PC-9 (cell line): ENCODE measurements around the gene EGLN1. TPM values are rescaled to one million over a fixed set of nuclear protein-coding genes. Genes with fewer than 3 reads are reported as not detected.

Experiments
- BruUV-seq: library from RNA; stranded (reverse); fragments of 400-500 nt; replicated peaks from 2 replicates; lab custom pipeline; 2021; lab: Mats Ljungman, UMichigan
- CTCF ChIA-PET: fragments of 300-600 bp; sonication (Branson Sonifier 250); formaldehyde crosslinking; loops from one replicate; lab custom pipeline; 2022; ENCODE audit warnings: antibody characterized with exemption; lab: Charles Lee
- POLR2A ChIA-PET: fragments of 300-600 bp; sonication (Branson Sonifier 250); formaldehyde crosslinking; loops from one replicate; lab custom pipeline; 2022; ENCODE audit warnings: antibody characterized with exemption; ENCODE audit not compliant: unreplicated experiment; lab: Charles Lee
- DNase-seq, 2 experiments: peaks; one replicate each; pipeline versions ENCODE4 v3.0.0 to v3.0.0-alpha.2; 2015 to 2022; ENCODE audit warnings: mixed read lengths in 1 of 2
- H2AFZ ChIP-seq: fragments of 200-600 bp; sonication (generic); 2 replicates; pipeline ENCODE4 v1.8.1; 2017; ENCODE audit warnings: antibody characterized with exemption
- H3F3A ChIP-seq: fragments of 200-600 bp; sonication (generic); 2 replicates; pipeline ENCODE4 v1.8.1; 2017; ENCODE audit warnings: antibody characterized with exemption, mild to moderate bottlenecking, low read depth; ENCODE audit not compliant: insufficient read depth
- H3K27ac ChIP-seq: fragments of 200-600 bp; sonication (generic); 2 replicates; pipeline ENCODE4 v1.6.1; 2016; ENCODE audit warnings: mixed run types
- H3K27me3 ChIP-seq: fragments of 200-600 bp; sonication (generic); 2 replicates; pipeline ENCODE4 v1.6.1; 2016; ENCODE audit warnings: low read depth, mixed run types; ENCODE audit not compliant: insufficient read depth
- H3K36me3 ChIP-seq: fragments of 200-600 bp; sonication (generic); 2 replicates; pipeline ENCODE4 v1.6.1; 2016; ENCODE audit warnings: low read depth, mixed run types
- H3K4me1 ChIP-seq: fragments of 200-600 bp; sonication (generic); replicated peaks from 2 replicates; pipeline ENCODE4 v1.6.1; 2016; ENCODE audit warnings: mixed run types; ENCODE audit not compliant: insufficient read depth
- H3K4me2 ChIP-seq: fragments of 200-600 bp; sonication (generic); 2 replicates; pipeline ENCODE4 v1.6.1; 2017; ENCODE audit warnings: mixed run types
- H3K4me3 ChIP-seq: fragments of 200-600 bp; sonication (generic); 2 replicates; pipeline ENCODE4 v1.6.1; 2016; ENCODE audit warnings: mixed run types
- H3K79me2 ChIP-seq: fragments of 200-600 bp; sonication (generic); 2 replicates; pipeline ENCODE4 v1.6.1; 2017; ENCODE audit warnings: low read depth, mixed run types
- H3K9me2 ChIP-seq: fragments of 200-600 bp; sonication (generic); 2 replicates; pipeline ENCODE4 v1.8.1; 2017; ENCODE audit warnings: mild to moderate bottlenecking; ENCODE audit not compliant: insufficient read depth
- H3K9me3 ChIP-seq: fragments of 200-600 bp; sonication (generic); 2 replicates; pipeline ENCODE4 v1.8.1; 2016; ENCODE audit warnings: low read depth; ENCODE audit not compliant: insufficient read depth
- H4K20me1 ChIP-seq: fragments of 200-600 bp; sonication (generic); 2 replicates; pipeline ENCODE4 v1.8.1; 2017; ENCODE audit not compliant: insufficient read depth
- EZH2 ChIP-seq: fragments of 200-600 bp; sonication (generic); IDR thresholded peaks from 2 replicates; pipeline ENCODE4 v1.8.0; 2017; ENCODE audit warnings: antibody characterized with exemption, low read depth
- intact Hi-C: fragments of 100-400 bp; cut with micrococcal nuclease; formaldehyde crosslinking; loops from one replicate; pipeline ENCODE4 v1.10.0; 2022; ENCODE audit not compliant: unreplicated experiment
- total RNA-seq: library from RNA; stranded (reverse); gene quantifications from 2 replicates; pipeline ENCODE4 v1.2.3, GENCODE V29; 2021
- TF ChIP-seq, protein P1 (sequence below): fragments of 200-600 bp; sonication (generic); conservative IDR thresholded peaks from 2 replicates; pipeline ENCODE4 v1.6.1; 2017; ENCODE audit warnings: mixed run types, antibody characterized with exemption, mild to moderate bottlenecking, moderate library complexity

Gene EGLN1
- total RNA-seq, 1 experiment from 2014 or later, result 18.8 TPM

DNA sequence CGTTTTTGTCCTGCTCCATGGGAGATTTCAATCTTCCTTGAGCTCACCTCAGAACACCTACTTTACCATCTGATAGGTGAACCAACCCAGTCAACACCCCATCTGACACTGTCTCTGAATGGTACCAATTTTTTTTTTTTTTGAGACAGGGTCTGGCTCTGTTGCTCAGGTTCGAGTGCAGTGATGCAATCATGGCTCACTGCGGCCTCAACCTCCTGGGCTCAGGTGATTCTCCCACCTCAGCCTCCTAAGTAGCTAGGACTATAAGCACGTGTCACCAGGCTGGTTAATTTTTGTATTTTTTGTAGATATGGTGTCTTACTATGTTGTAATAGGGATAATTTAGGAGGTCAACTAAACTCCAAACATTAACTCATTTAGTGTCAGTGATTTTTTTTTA, 47.7 kb downstream of the EGLN1 start:
- POLR2A ChIA-PET, result interaction anchor here (0.6 kb wide), 1 partner anchor 980 kb away, joined by 11 read pairs; no protein-coding TSS in a partner anchor

DNA sequence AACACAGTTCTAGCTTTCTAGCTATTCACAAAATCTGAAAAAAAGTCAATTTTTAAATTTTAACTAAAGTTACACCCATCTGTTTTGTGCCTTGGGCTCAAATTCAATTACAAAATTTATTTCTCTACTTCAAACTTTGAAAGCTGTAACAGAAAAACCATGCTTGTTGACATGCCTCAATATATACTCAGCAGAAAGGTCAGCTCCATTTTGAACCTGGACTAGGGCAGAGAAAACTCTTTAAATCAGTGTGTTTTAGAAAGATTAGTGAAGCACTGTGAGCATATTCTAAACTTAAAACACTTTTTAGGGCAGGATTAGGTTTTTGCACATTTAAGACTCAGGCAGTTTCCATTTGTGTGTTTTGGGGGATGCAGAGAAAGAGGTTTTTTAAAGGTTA, 49.6 kb downstream of the EGLN1 start:
- TF ChIP-seq, protein P1, sequence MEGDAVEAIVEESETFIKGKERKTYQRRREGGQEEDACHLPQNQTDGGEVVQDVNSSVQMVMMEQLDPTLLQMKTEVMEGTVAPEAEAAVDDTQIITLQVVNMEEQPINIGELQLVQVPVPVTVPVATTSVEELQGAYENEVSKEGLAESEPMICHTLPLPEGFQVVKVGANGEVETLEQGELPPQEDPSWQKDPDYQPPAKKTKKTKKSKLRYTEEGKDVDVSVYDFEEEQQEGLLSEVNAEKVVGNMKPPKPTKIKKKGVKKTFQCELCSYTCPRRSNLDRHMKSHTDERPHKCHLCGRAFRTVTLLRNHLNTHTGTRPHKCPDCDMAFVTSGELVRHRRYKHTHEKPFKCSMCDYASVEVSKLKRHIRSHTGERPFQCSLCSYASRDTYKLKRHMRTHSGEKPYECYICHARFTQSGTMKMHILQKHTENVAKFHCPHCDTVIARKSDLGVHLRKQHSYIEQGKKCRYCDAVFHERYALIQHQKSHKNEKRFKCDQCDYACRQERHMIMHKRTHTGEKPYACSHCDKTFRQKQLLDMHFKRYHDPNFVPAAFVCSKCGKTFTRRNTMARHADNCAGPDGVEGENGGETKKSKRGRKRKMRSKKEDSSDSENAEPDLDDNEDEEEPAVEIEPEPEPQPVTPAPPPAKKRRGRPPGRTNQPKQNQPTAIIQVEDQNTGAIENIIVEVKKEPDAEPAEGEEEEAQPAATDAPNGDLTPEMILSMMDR, result no peak
- no peak for TF ChIP-seq EZH2
- no TSS peak for BruUV-seq
- no peaks in the 10 kb centered on the region for H3K9me3 ChIP-seq
- no peak overlapping the region for H3K4me2 ChIP-seq
- no peak for DNase-seq
- ChIA-PET POLR2A (no interaction called here), CTCF (no interaction called here)
- no peak overlapping the region for H2AFZ ChIP-seq
- no peak overlapping the region for H3K27ac ChIP-seq
- H3K4me3 ChIP-seq, result no peak overlapping the region
- no peaks in the 10 kb centered on the region for H4K20me1 ChIP-seq
- no peaks in the 10 kb centered on the region for H3K27me3 ChIP-seq
- H3K36me3 ChIP-seq, result no peaks in the 10 kb centered on the region
- no peaks in the 10 kb centered on the region for H3F3A ChIP-seq
- peaks cover 4% of the 10 kb centered on the region; the same call in 1 of the 2 replicates for H3K79me2 ChIP-seq
- no peaks in the 10 kb centered on the region; the same call in 1 of the 2 replicates for H3K9me2 ChIP-seq
- no peaks in the 10 kb centered on the region for H3K4me1 ChIP-seq
- intact Hi-C loops, result no loop called here

More for the DNA sequence above, 47.7 kb downstream of the EGLN1 start:
- CTCF ChIA-PET, result no interaction called here
- Histone ChIP-seq H3K36me3 (no peaks in the 10 kb centered on the region), H3K27me3 (no peaks in the 10 kb centered on the region), H3K9me2 (no peaks in the 10 kb centered on the region; the same call in 1 of the 2 replicates), H3K27ac (no peak overlapping the region), H3K79me2 (peaks cover 4% of the 10 kb centered on the region), H4K20me1 (no peaks in the 10 kb centered on the region), H3K9me3 (no peaks in the 10 kb centered on the region), H3K4me2 (no peak overlapping the region), H3K4me3 (no peak overlapping the region), H3F3A (no peaks in the 10 kb centered on the region), H3K4me1 (no peaks in the 10 kb centered on the region), H2AFZ (no peak overlapping the region)
- no TSS peak for BruUV-seq
- intact Hi-C loops, result no loop called here
- DNase-seq, result no peak
- no peak for TF ChIP-seq EZH2
- TF ChIP-seq, protein P1, result no peak

DNA sequence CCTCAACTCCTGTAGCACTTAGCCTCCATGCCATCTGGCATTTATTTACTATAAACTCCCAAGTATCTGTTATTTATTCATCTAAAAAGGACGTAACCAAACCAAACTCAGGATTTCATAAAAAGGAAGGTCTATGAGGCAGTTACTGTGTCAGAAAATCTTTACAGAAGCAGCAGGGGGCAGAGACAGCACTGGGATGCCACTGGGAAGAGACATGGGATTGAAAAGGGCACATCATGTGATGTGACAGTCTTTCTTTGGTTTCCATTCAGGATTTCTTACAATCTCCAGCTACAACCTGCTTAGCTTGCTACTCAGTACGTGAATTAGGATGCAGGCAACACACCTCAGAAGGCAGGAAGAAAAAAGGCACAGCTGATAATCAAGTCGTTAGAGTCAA, 52.8 kb downstream of the EGLN1 start:
- ChIA-PET POLR2A (no interaction called here), CTCF (no interaction called here)
- Histone ChIP-seq H3K4me1 (no peaks in the 10 kb centered on the region), H3K4me2 (no peak overlapping the region), H2AFZ (no peak overlapping the region), H3K36me3 (no peaks in the 10 kb centered on the region), H3K79me2 (no peaks in the 10 kb centered on the region), H3F3A (no peaks in the 10 kb centered on the region), H3K9me3 (no peaks in the 10 kb centered on the region), H4K20me1 (no peaks in the 10 kb centered on the region), H3K27me3 (no peaks in the 10 kb centered on the region), H3K4me3 (no peak overlapping the region), H3K27ac (no peak overlapping the region), H3K9me2 (no peaks in the 10 kb centered on the region)
- DNase-seq, result no peak
- intact Hi-C loops, result no loop called here
- TF ChIP-seq, protein P1, result no peak
- no peak for TF ChIP-seq EZH2
- BruUV-seq, result no TSS peak
